ENCODE measurements around the gene THRAP3. TPM values are rescaled to one million over a fixed set of nuclear protein-coding genes. Genes with fewer than 3 reads are reported as not detected.

The THRAP3 gene
- total and polyA plus RNA-seq, 2 experiments from 2014 or later, result 127 to 161 TPM

DNA sequence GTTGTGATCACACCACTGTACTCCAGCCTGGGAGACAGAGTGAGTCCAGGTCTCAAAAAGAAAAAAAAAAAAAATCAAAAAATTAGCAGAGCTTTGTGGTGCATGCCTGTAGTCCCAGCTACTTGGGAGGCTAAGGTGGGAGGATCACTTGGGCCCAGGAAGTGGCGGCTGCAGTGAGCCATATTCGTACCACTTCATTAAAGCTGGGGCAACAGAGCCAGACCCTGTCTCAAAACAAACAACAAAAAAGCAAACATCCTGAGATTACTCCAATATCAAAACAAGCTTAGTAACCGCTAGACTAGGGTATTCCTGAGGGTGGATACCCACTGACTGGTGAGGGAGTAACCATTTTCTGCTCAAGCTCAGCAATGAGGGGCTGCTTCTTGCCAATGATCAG lies 12.9 kb upstream of the THRAP3 start:
- Mint-ChIP-seq H3K9me3 (no peaks in the 10 kb centered on the region), H3K4me3 (no peak overlapping the region), H3K27ac (no peak overlapping the region), H3K36me3 (ENCODE audit: low read depth) (no peaks in the 10 kb centered on the region), H3K27me3 (ENCODE audit: insufficient read depth, low read depth, poor library complexity) (peaks cover 3% of the 10 kb centered on the region), H3K4me1 (peaks cover 7% of the 10 kb centered on the region)
- TF ChIP-seq, protein P1, sequence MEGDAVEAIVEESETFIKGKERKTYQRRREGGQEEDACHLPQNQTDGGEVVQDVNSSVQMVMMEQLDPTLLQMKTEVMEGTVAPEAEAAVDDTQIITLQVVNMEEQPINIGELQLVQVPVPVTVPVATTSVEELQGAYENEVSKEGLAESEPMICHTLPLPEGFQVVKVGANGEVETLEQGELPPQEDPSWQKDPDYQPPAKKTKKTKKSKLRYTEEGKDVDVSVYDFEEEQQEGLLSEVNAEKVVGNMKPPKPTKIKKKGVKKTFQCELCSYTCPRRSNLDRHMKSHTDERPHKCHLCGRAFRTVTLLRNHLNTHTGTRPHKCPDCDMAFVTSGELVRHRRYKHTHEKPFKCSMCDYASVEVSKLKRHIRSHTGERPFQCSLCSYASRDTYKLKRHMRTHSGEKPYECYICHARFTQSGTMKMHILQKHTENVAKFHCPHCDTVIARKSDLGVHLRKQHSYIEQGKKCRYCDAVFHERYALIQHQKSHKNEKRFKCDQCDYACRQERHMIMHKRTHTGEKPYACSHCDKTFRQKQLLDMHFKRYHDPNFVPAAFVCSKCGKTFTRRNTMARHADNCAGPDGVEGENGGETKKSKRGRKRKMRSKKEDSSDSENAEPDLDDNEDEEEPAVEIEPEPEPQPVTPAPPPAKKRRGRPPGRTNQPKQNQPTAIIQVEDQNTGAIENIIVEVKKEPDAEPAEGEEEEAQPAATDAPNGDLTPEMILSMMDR (conservative IDR thresholded peaks at IDR 0.05; ENCODE audit: low read depth in 2 of 2), result no peak
- TF ChIP-seq CREB1 (CRISPR knock-in tag; IDR thresholded peaks at IDR 0.05; ENCODE audit: low read depth) (no peak), STAT1 (IDR thresholded peaks at IDR 0.05; ENCODE audit: unreplicated experiment) (no peak), POLR2AphosphoS5 (IDR thresholded peaks at IDR 0.05; ENCODE audit: low read depth) (no peak), NANOG (IDR thresholded peaks at IDR 0.05; ENCODE audit: borderline replicate concordance) (no peak), EZH2phosphoT487 (IDR thresholded peaks at IDR 0.05; ENCODE audit: unreplicated experiment) (no peak), JUNB (IDR thresholded peaks at IDR 0.05; ENCODE audit: unreplicated experiment) (no peak), ZNF114 (CRISPR knock-in tag; IDR thresholded peaks at IDR 0.05) (no peak), ZNF331 (CRISPR knock-in tag; IDR thresholded peaks at IDR 0.05; ENCODE audit: low read depth) (no peak), EZH2 (IDR thresholded peaks at IDR 0.05; ENCODE audit: low read depth, unreplicated experiment) (no peak)
- TF ChIP-seq, protein P2, sequence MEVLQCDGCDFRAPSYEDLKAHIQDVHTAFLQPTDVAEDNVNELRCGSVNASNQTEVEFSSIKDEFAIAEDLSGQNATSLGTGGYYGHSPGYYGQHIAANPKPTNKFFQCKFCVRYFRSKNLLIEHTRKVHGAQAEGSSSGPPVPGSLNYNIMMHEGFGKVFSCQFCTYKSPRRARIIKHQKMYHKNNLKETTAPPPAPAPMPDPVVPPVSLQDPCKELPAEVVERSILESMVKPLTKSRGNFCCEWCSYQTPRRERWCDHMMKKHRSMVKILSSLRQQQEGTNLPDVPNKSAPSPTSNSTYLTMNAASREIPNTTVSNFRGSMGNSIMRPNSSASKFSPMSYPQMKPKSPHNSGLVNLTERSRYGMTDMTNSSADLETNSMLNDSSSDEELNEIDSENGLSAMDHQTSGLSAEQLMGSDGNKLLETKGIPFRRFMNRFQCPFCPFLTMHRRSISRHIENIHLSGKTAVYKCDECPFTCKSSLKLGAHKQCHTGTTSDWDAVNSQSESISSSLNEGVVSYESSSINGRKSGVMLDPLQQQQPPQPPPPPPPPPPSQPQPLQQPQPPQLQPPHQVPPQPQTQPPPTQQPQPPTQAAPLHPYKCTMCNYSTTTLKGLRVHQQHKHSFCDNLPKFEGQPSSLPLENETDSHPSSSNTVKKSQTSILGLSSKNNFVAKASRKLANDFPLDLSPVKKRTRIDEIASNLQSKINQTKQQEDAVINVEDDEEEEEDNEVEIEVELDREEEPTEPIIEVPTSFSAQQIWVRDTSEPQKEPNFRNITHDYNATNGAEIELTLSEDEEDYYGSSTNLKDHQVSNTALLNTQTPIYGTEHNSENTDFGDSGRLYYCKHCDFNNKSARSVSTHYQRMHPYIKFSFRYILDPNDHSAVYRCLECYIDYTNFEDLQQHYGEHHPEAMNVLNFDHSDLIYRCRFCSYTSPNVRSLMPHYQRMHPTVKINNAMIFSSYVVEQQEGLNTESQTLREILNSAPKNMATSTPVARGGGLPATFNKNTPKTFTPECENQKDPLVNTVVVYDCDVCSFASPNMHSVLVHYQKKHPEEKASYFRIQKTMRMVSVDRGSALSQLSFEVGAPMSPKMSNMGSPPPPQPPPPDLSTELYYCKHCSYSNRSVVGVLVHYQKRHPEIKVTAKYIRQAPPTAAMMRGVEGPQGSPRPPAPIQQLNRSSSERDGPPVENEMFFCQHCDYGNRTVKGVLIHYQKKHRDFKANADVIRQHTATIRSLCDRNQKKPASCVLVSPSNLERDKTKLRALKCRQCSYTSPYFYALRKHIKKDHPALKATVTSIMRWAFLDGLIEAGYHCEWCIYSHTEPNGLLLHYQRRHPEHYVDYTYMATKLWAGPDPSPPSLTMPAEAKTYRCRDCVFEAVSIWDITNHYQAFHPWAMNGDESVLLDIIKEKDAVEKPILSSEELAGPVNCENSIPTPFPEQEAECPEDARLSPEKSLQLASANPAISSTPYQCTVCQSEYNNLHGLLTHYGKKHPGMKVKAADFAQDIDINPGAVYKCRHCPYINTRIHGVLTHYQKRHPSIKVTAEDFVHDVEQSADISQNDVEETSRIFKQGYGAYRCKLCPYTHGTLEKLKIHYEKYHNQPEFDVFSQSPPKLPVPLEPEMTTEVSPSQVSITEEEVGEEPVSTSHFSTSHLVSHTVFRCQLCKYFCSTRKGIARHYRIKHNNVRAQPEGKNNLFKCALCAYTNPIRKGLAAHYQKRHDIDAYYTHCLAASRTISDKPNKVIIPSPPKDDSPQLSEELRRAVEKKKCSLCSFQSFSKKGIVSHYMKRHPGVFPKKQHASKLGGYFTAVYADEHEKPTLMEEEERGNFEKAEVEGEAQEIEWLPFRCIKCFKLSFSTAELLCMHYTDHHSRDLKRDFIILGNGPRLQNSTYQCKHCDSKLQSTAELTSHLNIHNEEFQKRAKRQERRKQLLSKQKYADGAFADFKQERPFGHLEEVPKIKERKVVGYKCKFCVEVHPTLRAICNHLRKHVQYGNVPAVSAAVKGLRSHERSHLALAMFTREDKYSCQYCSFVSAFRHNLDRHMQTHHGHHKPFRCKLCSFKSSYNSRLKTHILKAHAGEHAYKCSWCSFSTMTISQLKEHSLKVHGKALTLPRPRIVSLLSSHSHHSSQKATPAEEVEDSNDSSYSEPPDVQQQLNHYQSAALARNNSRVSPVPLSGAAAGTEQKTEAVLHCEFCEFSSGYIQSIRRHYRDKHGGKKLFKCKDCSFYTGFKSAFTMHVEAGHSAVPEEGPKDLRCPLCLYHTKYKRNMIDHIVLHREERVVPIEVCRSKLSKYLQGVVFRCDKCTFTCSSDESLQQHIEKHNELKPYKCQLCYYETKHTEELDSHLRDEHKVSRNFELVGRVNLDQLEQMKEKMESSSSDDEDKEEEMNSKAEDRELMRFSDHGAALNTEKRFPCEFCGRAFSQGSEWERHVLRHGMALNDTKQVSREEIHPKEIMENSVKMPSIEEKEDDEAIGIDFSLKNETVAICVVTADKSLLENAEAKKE (CRISPR knock-in tag; IDR thresholded peaks at IDR 0.05), result no peak
- TF ChIP-seq, protein P3, sequence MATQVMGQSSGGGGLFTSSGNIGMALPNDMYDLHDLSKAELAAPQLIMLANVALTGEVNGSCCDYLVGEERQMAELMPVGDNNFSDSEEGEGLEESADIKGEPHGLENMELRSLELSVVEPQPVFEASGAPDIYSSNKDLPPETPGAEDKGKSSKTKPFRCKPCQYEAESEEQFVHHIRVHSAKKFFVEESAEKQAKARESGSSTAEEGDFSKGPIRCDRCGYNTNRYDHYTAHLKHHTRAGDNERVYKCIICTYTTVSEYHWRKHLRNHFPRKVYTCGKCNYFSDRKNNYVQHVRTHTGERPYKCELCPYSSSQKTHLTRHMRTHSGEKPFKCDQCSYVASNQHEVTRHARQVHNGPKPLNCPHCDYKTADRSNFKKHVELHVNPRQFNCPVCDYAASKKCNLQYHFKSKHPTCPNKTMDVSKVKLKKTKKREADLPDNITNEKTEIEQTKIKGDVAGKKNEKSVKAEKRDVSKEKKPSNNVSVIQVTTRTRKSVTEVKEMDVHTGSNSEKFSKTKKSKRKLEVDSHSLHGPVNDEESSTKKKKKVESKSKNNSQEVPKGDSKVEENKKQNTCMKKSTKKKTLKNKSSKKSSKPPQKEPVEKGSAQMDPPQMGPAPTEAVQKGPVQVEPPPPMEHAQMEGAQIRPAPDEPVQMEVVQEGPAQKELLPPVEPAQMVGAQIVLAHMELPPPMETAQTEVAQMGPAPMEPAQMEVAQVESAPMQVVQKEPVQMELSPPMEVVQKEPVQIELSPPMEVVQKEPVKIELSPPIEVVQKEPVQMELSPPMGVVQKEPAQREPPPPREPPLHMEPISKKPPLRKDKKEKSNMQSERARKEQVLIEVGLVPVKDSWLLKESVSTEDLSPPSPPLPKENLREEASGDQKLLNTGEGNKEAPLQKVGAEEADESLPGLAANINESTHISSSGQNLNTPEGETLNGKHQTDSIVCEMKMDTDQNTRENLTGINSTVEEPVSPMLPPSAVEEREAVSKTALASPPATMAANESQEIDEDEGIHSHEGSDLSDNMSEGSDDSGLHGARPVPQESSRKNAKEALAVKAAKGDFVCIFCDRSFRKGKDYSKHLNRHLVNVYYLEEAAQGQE (IDR thresholded peaks at IDR 0.05; ENCODE audit: unreplicated experiment), result no peak
- TF ChIP-seq, protein P4, sequence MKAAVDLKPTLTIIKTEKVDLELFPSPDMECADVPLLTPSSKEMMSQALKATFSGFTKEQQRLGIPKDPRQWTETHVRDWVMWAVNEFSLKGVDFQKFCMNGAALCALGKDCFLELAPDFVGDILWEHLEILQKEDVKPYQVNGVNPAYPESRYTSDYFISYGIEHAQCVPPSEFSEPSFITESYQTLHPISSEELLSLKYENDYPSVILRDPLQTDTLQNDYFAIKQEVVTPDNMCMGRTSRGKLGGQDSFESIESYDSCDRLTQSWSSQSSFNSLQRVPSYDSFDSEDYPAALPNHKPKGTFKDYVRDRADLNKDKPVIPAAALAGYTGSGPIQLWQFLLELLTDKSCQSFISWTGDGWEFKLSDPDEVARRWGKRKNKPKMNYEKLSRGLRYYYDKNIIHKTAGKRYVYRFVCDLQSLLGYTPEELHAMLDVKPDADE (IDR thresholded peaks at IDR 0.05), result no peak
- H3K27ac ChIP-seq (ENCODE audit: low read depth), result no peak overlapping the region
- no peak overlapping the region for H2AFZ ChIP-seq
- no peaks in the 10 kb centered on the region for H4K20me1 ChIP-seq (replicated peaks; ENCODE audit: insufficient read depth)
- DNase-seq (ENCODE audit: low spot score) (no peak), ATAC-seq (no peak)
- H3K4me1 ChIP-seq (ENCODE audit: insufficient read depth), result no peaks in the 10 kb centered on the region
- H3K27me3 ChIP-seq (ENCODE audit: insufficient read depth), result no peaks in the 10 kb centered on the region
- H3K79me2 ChIP-seq (replicated peaks; ENCODE audit: insufficient read depth), result no peaks in the 10 kb centered on the region
- no peaks in the 10 kb centered on the region for H3F3A ChIP-seq (replicated peaks; ENCODE audit: low read depth)
- no peaks in the 10 kb centered on the region for H3K9me2 ChIP-seq (ENCODE audit: insufficient read depth)
- no peaks in the 10 kb centered on the region for H3K36me3 ChIP-seq (ENCODE audit: insufficient read depth)
- no peak overlapping the region for H3K4me2 ChIP-seq
- H3K4me3 ChIP-seq, result no peak overlapping the region
